ENCODE results near the gene DCDC1.
A peak's percentile ranks its signal among the peaks of the same experiment; 100 is the strongest.

The DCDC1 gene

GRCh38 chr11:30936491-30936890 lies 433.0 kb downstream of the DCDC1 start:
- TF ChIP-seq ZFX (IDR thresholded peaks at IDR 0.05): no peak
- no peak for TF ChIP-seq CTCF (conservative IDR thresholded peaks at IDR 0.05)

GRCh38 chr11:30935861-30936260 lies 433.7 kb downstream of the DCDC1 start:
- no peak for TF ChIP-seq CTCF (conservative IDR thresholded peaks at IDR 0.05)
- no peak for TF ChIP-seq ZFX (IDR thresholded peaks at IDR 0.05)
- H3K27ac ChIP-seq: no peak overlapping the region

More at GRCh38 chr11:30936491-30936890, 433.0 kb downstream of the DCDC1 start:
- H3K27ac ChIP-seq: no peak overlapping the region

- no peak overlapping the region for H3K27ac ChIP-seq
- no peak for TF ChIP-seq CTCF (conservative IDR thresholded peaks at IDR 0.05)
- no peak for TF ChIP-seq ZFX (IDR thresholded peaks at IDR 0.05)
These were observed 443.4 kb downstream of the DCDC1 start for GRCh38 chr11:30926130-30926529.

- no peak for TF ChIP-seq CTCF (conservative IDR thresholded peaks at IDR 0.05)
- TF ChIP-seq ZFX (IDR thresholded peaks at IDR 0.05): no peak
- H3K27ac ChIP-seq: no peak overlapping the region
These were observed 447.7 kb downstream of the DCDC1 start for GRCh38 chr11:30921811-30922210.

- TF ChIP-seq ZFX (IDR thresholded peaks at IDR 0.05) (no peak), CTCF (conservative IDR thresholded peaks at IDR 0.05) (no peak)
- no peak overlapping the region for H3K27ac ChIP-seq
These were observed 450.0 kb downstream of the DCDC1 start for GRCh38 chr11:30919389-30920152.

GRCh38 chr11:30917859-30918478 lies 451.6 kb downstream of the DCDC1 start:
- no peak overlapping the region for H3K27ac ChIP-seq

More at GRCh38 chr11:30917859-30918478, 451.6 kb downstream of the DCDC1 start:
- TF ChIP-seq ZFX (IDR thresholded peaks at IDR 0.05): no peak
- TF ChIP-seq CTCF (conservative IDR thresholded peaks at IDR 0.05): peak; percentile 80

Data from C4-2B (cell line).